DOHH2 (cell line): ENCODE data around the gene SCLT1.

Source experiments
- EZH2phosphoT487 ChIP-seq: fragments of 200-600 bp; sonication (generic); IDR thresholded peaks from 2 replicates; pipeline ENCODE4 v1.6.1; 2017; ENCODE audit warnings: borderline replicate concordance, mild to moderate bottlenecking, antibody characterized with exemption, low read length, moderate library complexity, mixed read lengths
- TF ChIP-seq, protein P1 (sequence below): fragments of 200-600 bp; sonication (generic); IDR thresholded peaks from one replicate; pipeline ENCODE4 v1.5.1; 2014; ENCODE audit warnings: antibody characterized with exemption, mild to moderate bottlenecking, low read depth, low read length; ENCODE audit not compliant: poor library complexity, severe bottlenecking

- TF ChIP-seq, protein P1, sequence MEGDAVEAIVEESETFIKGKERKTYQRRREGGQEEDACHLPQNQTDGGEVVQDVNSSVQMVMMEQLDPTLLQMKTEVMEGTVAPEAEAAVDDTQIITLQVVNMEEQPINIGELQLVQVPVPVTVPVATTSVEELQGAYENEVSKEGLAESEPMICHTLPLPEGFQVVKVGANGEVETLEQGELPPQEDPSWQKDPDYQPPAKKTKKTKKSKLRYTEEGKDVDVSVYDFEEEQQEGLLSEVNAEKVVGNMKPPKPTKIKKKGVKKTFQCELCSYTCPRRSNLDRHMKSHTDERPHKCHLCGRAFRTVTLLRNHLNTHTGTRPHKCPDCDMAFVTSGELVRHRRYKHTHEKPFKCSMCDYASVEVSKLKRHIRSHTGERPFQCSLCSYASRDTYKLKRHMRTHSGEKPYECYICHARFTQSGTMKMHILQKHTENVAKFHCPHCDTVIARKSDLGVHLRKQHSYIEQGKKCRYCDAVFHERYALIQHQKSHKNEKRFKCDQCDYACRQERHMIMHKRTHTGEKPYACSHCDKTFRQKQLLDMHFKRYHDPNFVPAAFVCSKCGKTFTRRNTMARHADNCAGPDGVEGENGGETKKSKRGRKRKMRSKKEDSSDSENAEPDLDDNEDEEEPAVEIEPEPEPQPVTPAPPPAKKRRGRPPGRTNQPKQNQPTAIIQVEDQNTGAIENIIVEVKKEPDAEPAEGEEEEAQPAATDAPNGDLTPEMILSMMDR, result no peak
- no peak for TF ChIP-seq EZH2phosphoT487
Measured at GRCh38 chr4:129037093-129037492, 56.2 kb downstream of the SCLT1 start.
